ENCODE data around the gene PARD3.

Gene PARD3

GRCh38 chr10:34228066-34228465, 587.0 kb downstream of the PARD3 start:
- TF ChIP-seq CTCF (conservative IDR thresholded peaks at IDR 0.05; ENCODE audit: low read depth) = no peak
- CTCF ChIA-PET = interaction anchor here (0.6 kb wide), 1 partner anchor 164 kb away, joined by 3 read pairs; no protein-coding TSS in a partner anchor
- DNase-seq (ENCODE audit: low spot score) = no peak
- no peak overlapping the region for H3K27ac ChIP-seq
- POLR2A ChIA-PET (ENCODE audit: low non-redundant PET) = no interaction called here

GRCh38 chr10:34224639-34225038, 590.5 kb downstream of the PARD3 start:
- ChIA-PET POLR2A (ENCODE audit: low non-redundant PET) (no interaction called here), CTCF (no interaction called here)
- no peak for TF ChIP-seq CTCF (conservative IDR thresholded peaks at IDR 0.05; ENCODE audit: low read depth)

GRCh38 chr10:34223658-34224057, 591.4 kb downstream of the PARD3 start:
- CTCF ChIA-PET = no interaction called here
- H3K27ac ChIP-seq = no peak overlapping the region
- TF ChIP-seq CTCF (conservative IDR thresholded peaks at IDR 0.05; ENCODE audit: low read depth) = no peak
- DNase-seq (ENCODE audit: low spot score) = no peak
- POLR2A ChIA-PET (ENCODE audit: low non-redundant PET) = no interaction called here

More at GRCh38 chr10:34224639-34225038, 590.5 kb downstream of the PARD3 start:
- H3K27ac ChIP-seq = no peak overlapping the region
- no peak for DNase-seq (ENCODE audit: low spot score)

- no peak overlapping the region for H3K27ac ChIP-seq
- CTCF ChIA-PET = interaction anchor here (0.7 kb wide), 1 partner anchor 988 kb away, joined by 3 read pairs; no protein-coding TSS in a partner anchor
These were observed 592.7 kb downstream of the PARD3 start for GRCh38 chr10:34222359-34222758.

GRCh38 chr10:34219753-34220548, 595.1 kb downstream of the PARD3 start:
- ChIA-PET POLR2A (ENCODE audit: low non-redundant PET) (no interaction called here), CTCF (no interaction called here)
- TF ChIP-seq CTCF (conservative IDR thresholded peaks at IDR 0.05; ENCODE audit: low read depth) = no peak
- H3K27ac ChIP-seq = no peak overlapping the region
- DNase-seq (ENCODE audit: low spot score) = no peak

More at GRCh38 chr10:34222359-34222758, 592.7 kb downstream of the PARD3 start:
- no peak for TF ChIP-seq CTCF (conservative IDR thresholded peaks at IDR 0.05; ENCODE audit: low read depth)
- DNase-seq (ENCODE audit: low spot score) = no peak
- POLR2A ChIA-PET (ENCODE audit: low non-redundant PET) = no interaction called here

- ChIA-PET CTCF (no interaction called here), POLR2A (ENCODE audit: low non-redundant PET) (no interaction called here)
- no peak for DNase-seq (ENCODE audit: low spot score)
- no peak for TF ChIP-seq CTCF (conservative IDR thresholded peaks at IDR 0.05; ENCODE audit: low read depth)
- no peak overlapping the region for H3K27ac ChIP-seq
These were observed 597.6 kb downstream of the PARD3 start for GRCh38 chr10:34217524-34217923.

Measured in RWPE1 (cell line).